K562 (cell line): ENCODE measurements around the gene DPM2. TPM values are rescaled to one million over a fixed set of nuclear protein-coding genes. Genes with fewer than 3 reads are reported as not detected.
A peak's percentile ranks its signal among the peaks of the same experiment; 100 is the strongest.

ENCODE experiments used
- BCOR ChIP-seq: fragments of 450-650 bp; IDR thresholded peaks from 2 replicates; pipeline ENCODE4 v1.6.1; 2016
- CBX2 ChIP-seq: fragments of 200-600 bp; sonication (generic); IDR thresholded peaks from one replicate; pipeline ENCODE4 v1.6.1; 2012; ENCODE audit warnings: mild to moderate bottlenecking, low read length, inconsistent platforms; ENCODE audit not compliant: insufficient read depth, poor library complexity, severe bottlenecking
- FOSL1 ChIP-seq: fragments of 200-800 bp; sonication (Bioruptor generic); conservative IDR thresholded peaks from 2 replicates; pipeline ENCODE4 v1.6.1; 2016; ENCODE audit warnings: missing genetic modification characterization, missing compliant biosample characterization
- FOXK2 ChIP-seq, 2 experiments: fragments of 450-650 bp; IDR thresholded peaks in 1 of 2; conservative IDR thresholded peaks in 1 of 2; 2 replicates each; pipeline ENCODE4 v1.6.1; 2016; ENCODE audit warnings: low read depth in 2 of 2, mild to moderate bottlenecking in 1 of 2
- GABPB1 ChIP-seq: sonication (generic); formaldehyde crosslinking; IDR thresholded peaks from 2 replicates; pipeline ENCODE4 v1.8.0; 2022; ENCODE audit warnings: mild to moderate bottlenecking, missing genetic modification reagents
- KDM2B ChIP-seq: fragments of 250-450 bp; sonication (Bioruptor Pico); IDR thresholded peaks from 2 replicates; pipeline ENCODE4 v1.8.0; 2021; ENCODE audit warnings: mild to moderate bottlenecking, moderate library complexity
- NUFIP1 ChIP-seq: fragments of 450-650 bp; IDR thresholded peaks from 2 replicates; pipeline ENCODE4 v1.6.1; 2018; ENCODE audit not compliant: partially characterized antibody
- PCBP1 ChIP-seq: fragments of 200-400 bp; formaldehyde crosslinking; IDR thresholded peaks from 2 replicates; pipeline ENCODE4 v1.6.1; 2018; ENCODE audit warnings: mild to moderate bottlenecking, low read depth, low read length; ENCODE audit not compliant: poor library complexity, severe bottlenecking
- RBFOX2 ChIP-seq: fragments of 200-400 bp; formaldehyde crosslinking; IDR thresholded peaks from 2 replicates; pipeline ENCODE4 v1.6.1; 2017; ENCODE audit warnings: low read depth, mild to moderate bottlenecking, low read length, moderate library complexity
- SAFB ChIP-seq: fragments of 200-400 bp; formaldehyde crosslinking; IDR thresholded peaks from 2 replicates; pipeline ENCODE4 v1.6.1; 2017; ENCODE audit warnings: low read depth, low read length, borderline replicate concordance
- TCF7L2 ChIP-seq: fragments of 150-350 bp; IDR thresholded peaks from 2 replicates; pipeline ENCODE4 v1.6.1; 2016; ENCODE audit warnings: low read depth, mild to moderate bottlenecking, low read length, moderate library complexity
- USF2 ChIP-seq: sonication (generic); formaldehyde crosslinking; IDR thresholded peaks from 2 replicates; pipeline ENCODE4 v1.5.0; 2020; ENCODE audit warnings: missing genetic modification reagents
- ZNF134 ChIP-seq: fragments of 250-450 bp; sonication (Bioruptor Pico); conservative IDR thresholded peaks from 2 replicates; pipeline ENCODE4 v1.4.0; 2020
- ZNF445 ChIP-seq: fragments of 250-450 bp; sonication (Bioruptor Pico); IDR thresholded peaks from 2 replicates; pipeline ENCODE4 v1.4.0; 2020; ENCODE audit warnings: low read depth, mild to moderate bottlenecking, moderate library complexity
- polyA plus RNA-seq, 8 experiments: library from polyadenylated mRNA; depleted of rRNA in 4 of 8; stranded (reverse) in 5 of 8; unstranded in 3 of 8; fragments of >200 nt; fragmentation: Nextera tagmentation in 2 of 8; fragmentation: Illumina TruSeq in 1 of 8; extraction: Ambion mirVana in 2 of 8; extraction: Trizol in 1 of 8; gene quantifications; 2 replicates each; pipeline versions ENCODE4 v1.2.1 to v1.2.3, GENCODE V29; 2011 to 2014; ENCODE audit warnings: inconsistent platforms in 1 of 8, missing spikeins in 1 of 8
- total RNA-seq, 7 experiments: library from RNA; depleted of rRNA in 6 of 7; stranded (reverse); fragments of >200 nt in 6 of 7; fragmentation: Illumina TruSeq in 2 of 7; extraction: Trizol in 2 of 7; gene quantifications; 2 replicates each; pipeline versions ENCODE4 v1.2.1 to v1.2.3, GENCODE V29; 2011 to 2021; ENCODE audit warnings: low replicate concordance in 1 of 7
- TF ChIP-seq, protein P1 (sequence below): fragments of 250-450 bp; sonication (Bioruptor Pico); IDR thresholded peaks from 2 replicates; pipeline ENCODE4 v1.5.0; 2021

Gene DPM2
- total and polyA plus RNA-seq, 9 of the 15 experiments (the other 6 are each of a cell fraction or from before 2014, with no cell fraction given): 43.5 to 126 (median 71.1) TPM

DNA sequence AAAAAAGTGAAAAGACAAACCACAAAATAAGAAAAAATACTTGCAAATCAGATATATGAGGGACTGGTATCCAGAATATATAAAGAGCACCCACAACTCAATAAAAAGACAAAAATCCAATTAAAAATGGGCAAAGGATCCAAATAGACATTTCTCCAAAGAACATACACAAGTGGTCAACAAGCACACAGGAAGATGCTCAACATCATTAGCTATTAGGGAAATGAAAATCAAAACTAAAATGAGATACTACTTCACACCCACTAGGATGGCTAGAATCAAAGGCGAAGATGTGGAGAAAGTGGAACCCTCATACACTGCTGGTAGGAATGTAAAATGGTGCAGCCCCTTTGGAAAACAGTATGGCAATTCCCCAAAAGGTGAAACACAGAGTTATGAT, 21.1 kb upstream of the DPM2 start (continued):
- TF ChIP-seq ZNF134 (CRISPR knock-in tag): no peak
- TF ChIP-seq FOSL1 (tag): no peak
- TF ChIP-seq PCBP1: no peak
- no peak for TF ChIP-seq NUFIP1
- no peak for TF ChIP-seq FOXK2 (conservative IDR thresholded peaks at IDR 0.05 in 1 of 2, IDR thresholded peaks at IDR 0.05 in 1 of 2; ENCODE audit: low read depth in 2 of 2)
- TF ChIP-seq, protein P1, sequence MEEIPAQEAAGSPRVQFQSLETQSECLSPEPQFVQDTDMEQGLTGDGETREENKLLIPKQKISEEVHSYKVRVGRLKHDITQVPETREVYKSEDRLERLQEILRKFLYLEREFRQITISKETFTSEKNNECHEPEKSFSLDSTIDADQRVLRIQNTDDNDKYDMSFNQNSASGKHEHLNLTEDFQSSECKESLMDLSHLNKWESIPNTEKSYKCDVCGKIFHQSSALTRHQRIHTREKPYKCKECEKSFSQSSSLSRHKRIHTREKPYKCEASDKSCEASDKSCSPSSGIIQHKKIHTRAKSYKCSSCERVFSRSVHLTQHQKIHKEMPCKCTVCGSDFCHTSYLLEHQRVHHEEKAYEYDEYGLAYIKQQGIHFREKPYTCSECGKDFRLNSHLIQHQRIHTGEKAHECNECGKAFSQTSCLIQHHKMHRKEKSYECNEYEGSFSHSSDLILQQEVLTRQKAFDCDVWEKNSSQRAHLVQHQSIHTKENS: no peak
- no peak for TF ChIP-seq SAFB
- TF ChIP-seq RBFOX2: no peak
- no peak for TF ChIP-seq KDM2B (CRISPR knock-in tag)
- TF ChIP-seq ZNF445 (CRISPR knock-in tag): no peak
- no peak for TF ChIP-seq USF2
- TF ChIP-seq CBX2: no peak
- TF ChIP-seq GABPB1: no peak
- TF ChIP-seq TCF7L2: no peak
- peak; percentile 63; the same call in 1 of the 2 replicates for TF ChIP-seq BCOR
- TF ChIP-seq, all 486 proteins: peak for 3
